Measurements from ENCODE around the gene SLC9A8.

The SLC9A8 gene

GRCh38 chr20:49888212-49889000 lies 75.8 kb downstream of the SLC9A8 start:
- H3K27me3 ChIP-seq (ENCODE audit: insufficient read depth, low read depth): no peaks in the 10 kb centered on the region
- H3K36me3 ChIP-seq (ENCODE audit: insufficient read depth): no peaks in the 10 kb centered on the region
- no peaks in the 10 kb centered on the region for H4K20me1 ChIP-seq (ENCODE audit: insufficient read depth)
- no peaks in the 10 kb centered on the region for H3K79me2 ChIP-seq (ENCODE audit: insufficient read depth, low read depth)
- H3K4me2 ChIP-seq: peak overlapping the region; percentile 66
- H3K9ac ChIP-seq: peak overlapping the region; percentile 4; the same call in 1 of the 2 replicates
- H3K4me3 ChIP-seq (IDR thresholded peaks at IDR 0.05; ENCODE audit: insufficient read depth, low read depth, low read length): no peak overlapping the region
- no peak overlapping the region for H2AFZ ChIP-seq (ENCODE audit: low read depth)
- H3K4me1 ChIP-seq (ENCODE audit: low read depth, poor library complexity, severe bottlenecking): peaks cover 69% of the 10 kb centered on the region
- peak overlapping the region; percentile 63 for H3K27ac ChIP-seq
- TF ChIP-seq, protein P1, sequence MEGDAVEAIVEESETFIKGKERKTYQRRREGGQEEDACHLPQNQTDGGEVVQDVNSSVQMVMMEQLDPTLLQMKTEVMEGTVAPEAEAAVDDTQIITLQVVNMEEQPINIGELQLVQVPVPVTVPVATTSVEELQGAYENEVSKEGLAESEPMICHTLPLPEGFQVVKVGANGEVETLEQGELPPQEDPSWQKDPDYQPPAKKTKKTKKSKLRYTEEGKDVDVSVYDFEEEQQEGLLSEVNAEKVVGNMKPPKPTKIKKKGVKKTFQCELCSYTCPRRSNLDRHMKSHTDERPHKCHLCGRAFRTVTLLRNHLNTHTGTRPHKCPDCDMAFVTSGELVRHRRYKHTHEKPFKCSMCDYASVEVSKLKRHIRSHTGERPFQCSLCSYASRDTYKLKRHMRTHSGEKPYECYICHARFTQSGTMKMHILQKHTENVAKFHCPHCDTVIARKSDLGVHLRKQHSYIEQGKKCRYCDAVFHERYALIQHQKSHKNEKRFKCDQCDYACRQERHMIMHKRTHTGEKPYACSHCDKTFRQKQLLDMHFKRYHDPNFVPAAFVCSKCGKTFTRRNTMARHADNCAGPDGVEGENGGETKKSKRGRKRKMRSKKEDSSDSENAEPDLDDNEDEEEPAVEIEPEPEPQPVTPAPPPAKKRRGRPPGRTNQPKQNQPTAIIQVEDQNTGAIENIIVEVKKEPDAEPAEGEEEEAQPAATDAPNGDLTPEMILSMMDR (conservative IDR thresholded peaks at IDR 0.05; ENCODE audit: low read depth, low read length): peak; percentile 98

DNA sequence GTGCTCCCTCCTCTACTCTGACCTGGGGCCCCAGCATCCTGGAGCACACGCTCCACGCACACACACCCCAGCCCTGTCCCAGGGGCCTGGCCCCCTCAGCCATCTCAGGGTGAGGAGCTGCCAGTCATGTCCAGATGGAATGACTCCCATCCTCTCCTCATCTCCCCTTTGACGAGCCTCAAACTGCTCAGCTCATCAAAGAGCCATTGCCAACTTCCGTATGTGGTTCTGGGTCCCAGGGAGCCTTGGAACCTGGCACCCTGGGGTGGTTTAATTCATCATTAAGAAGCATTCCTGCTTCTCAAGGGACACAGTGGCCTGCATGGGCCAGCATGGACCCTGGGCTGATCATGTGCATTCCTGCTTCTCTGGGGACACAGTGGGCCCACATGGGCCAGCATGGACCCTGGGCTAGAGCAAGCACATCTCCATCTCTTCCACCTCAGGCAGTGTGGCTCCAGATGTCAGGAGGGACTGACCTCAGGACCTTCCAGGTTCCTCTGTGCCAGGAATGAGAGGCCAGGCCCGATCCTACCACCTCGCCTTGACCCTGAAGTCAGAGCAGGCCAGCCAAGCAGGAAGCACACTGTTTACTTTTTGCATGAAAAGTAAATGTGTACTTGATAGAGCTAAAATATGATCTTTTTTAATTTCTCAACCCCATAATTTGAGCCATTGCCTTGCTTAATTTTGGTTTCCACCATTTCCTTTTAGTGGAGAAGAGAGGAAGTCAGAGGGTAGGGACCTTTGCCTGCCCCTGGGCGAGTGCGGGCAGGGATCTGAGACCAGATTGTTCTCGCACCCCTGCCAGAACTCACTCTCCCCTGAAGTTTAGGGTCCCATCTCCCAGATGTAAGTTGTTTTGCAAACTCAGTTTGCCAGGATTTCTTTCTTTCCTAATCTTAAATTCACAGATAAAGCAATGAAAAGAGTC lies 76.6 kb downstream of the SLC9A8 start:
- H3K27ac ChIP-seq: peak overlapping the region; percentile 63; the same call in 1 of the 2 replicates
- no peaks in the 10 kb centered on the region for H3K79me2 ChIP-seq (ENCODE audit: insufficient read depth, low read depth)
- H3K4me3 ChIP-seq (IDR thresholded peaks at IDR 0.05; ENCODE audit: insufficient read depth, low read depth, low read length): no peak overlapping the region
- peak overlapping the region; percentile 4; the same call in 1 of the 2 replicates for H3K9ac ChIP-seq
- H3K27me3 ChIP-seq (ENCODE audit: insufficient read depth, low read depth): no peaks in the 10 kb centered on the region
- no peaks in the 10 kb centered on the region for H4K20me1 ChIP-seq (ENCODE audit: insufficient read depth)
- peak overlapping the region; percentile 66 for H3K4me2 ChIP-seq
- no peaks in the 10 kb centered on the region for H3K36me3 ChIP-seq (ENCODE audit: insufficient read depth)
- TF ChIP-seq, protein P1 (conservative IDR thresholded peaks at IDR 0.05; ENCODE audit: low read depth, low read length): no peak
- H2AFZ ChIP-seq (ENCODE audit: low read depth): no peak overlapping the region
- H3K4me1 ChIP-seq (ENCODE audit: low read depth, poor library complexity, severe bottlenecking): peaks cover 60% of the 10 kb centered on the region

DNA sequence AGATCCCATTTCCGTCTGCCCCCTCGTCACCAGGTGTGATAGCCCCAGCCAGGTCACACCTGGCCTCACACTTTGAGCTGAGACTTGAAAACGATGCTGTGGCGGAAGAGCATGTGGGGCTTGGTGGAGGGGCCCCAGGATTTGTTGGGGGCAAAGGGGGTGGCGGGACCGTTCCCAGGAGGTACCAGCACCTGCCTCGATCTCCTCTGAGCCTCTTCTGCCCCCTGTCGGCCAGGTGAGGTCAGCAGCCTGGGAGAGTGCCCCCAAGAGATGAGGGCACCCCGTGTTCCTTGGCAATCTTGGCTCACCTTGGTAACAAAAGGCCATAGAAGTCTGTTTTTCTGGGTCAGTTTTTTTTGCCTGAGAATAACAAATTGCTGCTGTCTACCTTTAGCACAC lies 77.3 kb downstream of the SLC9A8 start:
- peaks cover 53% of the 10 kb centered on the region for H3K4me1 ChIP-seq (ENCODE audit: low read depth, poor library complexity, severe bottlenecking)
- no peaks in the 10 kb centered on the region for H3K27me3 ChIP-seq (ENCODE audit: insufficient read depth, low read depth)
- H3K4me3 ChIP-seq (IDR thresholded peaks at IDR 0.05; ENCODE audit: insufficient read depth, low read depth, low read length): no peak overlapping the region
- no peaks in the 10 kb centered on the region for H3K79me2 ChIP-seq (ENCODE audit: insufficient read depth, low read depth)
- H3K4me2 ChIP-seq: no peak overlapping the region
- H3K9ac ChIP-seq: no peak overlapping the region
- H4K20me1 ChIP-seq (ENCODE audit: insufficient read depth): no peaks in the 10 kb centered on the region
- TF ChIP-seq, protein P1 (conservative IDR thresholded peaks at IDR 0.05; ENCODE audit: low read depth, low read length): peak; percentile 29
- H3K27ac ChIP-seq: no peak overlapping the region
- no peaks in the 10 kb centered on the region for H3K36me3 ChIP-seq (ENCODE audit: insufficient read depth)
- no peak overlapping the region for H2AFZ ChIP-seq (ENCODE audit: low read depth)

DNA sequence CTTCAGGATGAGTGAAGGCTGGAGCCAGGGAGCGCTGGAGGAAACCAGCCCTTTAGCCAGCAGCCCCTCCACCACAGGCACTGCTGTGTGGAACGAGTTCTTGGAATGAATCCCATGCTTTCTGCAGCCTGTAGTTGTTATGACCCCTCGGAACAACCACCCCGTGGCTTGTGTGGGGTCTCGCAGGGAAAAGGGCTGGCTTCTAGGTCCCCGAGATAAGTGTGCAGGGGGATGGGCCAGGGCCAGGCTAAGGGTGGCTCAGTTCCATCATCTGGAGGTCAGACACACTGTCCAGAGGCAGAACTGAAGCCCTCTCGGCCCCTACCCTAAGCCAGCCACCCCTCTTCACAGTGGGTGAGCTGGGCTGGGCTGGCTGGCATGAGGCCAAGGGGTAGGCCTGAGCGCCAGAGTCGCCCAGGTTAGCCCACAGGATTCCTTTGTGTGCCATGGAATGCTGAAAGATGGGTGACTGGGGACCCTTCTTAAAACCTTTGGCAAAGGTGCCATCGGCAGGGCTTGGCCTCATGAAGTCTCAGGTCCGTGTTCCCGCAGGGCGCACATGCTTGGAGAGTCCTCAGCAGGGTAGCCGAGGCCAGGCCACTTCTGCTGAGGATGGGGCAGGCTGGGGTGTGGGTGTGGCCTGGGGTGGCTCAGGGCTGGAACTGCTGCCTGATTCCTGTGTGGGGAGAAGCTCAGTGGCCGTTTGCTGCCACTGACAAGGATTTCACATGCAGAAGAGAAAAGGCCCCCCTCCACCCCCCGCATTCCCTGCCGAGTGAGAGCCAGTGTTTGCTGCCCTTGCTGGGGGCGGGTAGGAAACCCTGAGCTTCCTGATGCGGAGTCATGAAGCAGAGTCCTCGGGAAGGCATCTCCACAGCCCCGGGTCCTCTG lies 78.1 kb downstream of the SLC9A8 start:
- Histone ChIP-seq H3K4me2 (no peak overlapping the region), H3K27ac (no peak overlapping the region), H3K36me3 (ENCODE audit: insufficient read depth) (no peaks in the 10 kb centered on the region), H3K4me3 (IDR thresholded peaks at IDR 0.05; ENCODE audit: insufficient read depth, low read depth, low read length) (no peak overlapping the region), H3K4me1 (ENCODE audit: low read depth, poor library complexity, severe bottlenecking) (peaks cover 46% of the 10 kb centered on the region), H2AFZ (ENCODE audit: low read depth) (no peak overlapping the region), H4K20me1 (ENCODE audit: insufficient read depth) (no peaks in the 10 kb centered on the region), H3K79me2 (ENCODE audit: insufficient read depth, low read depth) (no peaks in the 10 kb centered on the region), H3K27me3 (ENCODE audit: insufficient read depth, low read depth) (no peaks in the 10 kb centered on the region), H3K9ac (no peak overlapping the region)
- TF ChIP-seq, protein P1 (conservative IDR thresholded peaks at IDR 0.05; ENCODE audit: low read depth, low read length): no peak
